GM21528 (cell line): ENCODE measurements around the gene UFSP2.
"Not testable (repeated sequence)": the region's sequence is repeated elsewhere in the genome, so short reads cannot be mapped to it uniquely, and the experiment has no call there.

Source experiments
- ATAC-seq: cut with Tn5 transposase; IDR thresholded peaks from one replicate; pipeline ENCODE4 v1.9.1; 2021; ENCODE audit warnings: mild to moderate bottlenecking, moderate library complexity; ENCODE audit not compliant: unreplicated experiment, low FRiP score

UFSP2 gene

GRCh38 chr4:185384930-185385331 is 40.8 kb downstream of the UFSP2 start:
- no peak for ATAC-seq

GRCh38 chr4:185384061-185384460 is 41.7 kb downstream of the UFSP2 start:
- ATAC-seq = no peak

- ATAC-seq = no peak
These were observed 42.3 kb downstream of the UFSP2 start for GRCh38 chr4:185383451-185383850.

- no peak for ATAC-seq
These were observed 43.0 kb downstream of the UFSP2 start for GRCh38 chr4:185382754-185383153.

GRCh38 chr4:185381288-185382196 is 44.2 kb downstream of the UFSP2 start:
- ATAC-seq = no peak

- ATAC-seq = no peak
These were observed 45.4 kb downstream of the UFSP2 start for GRCh38 chr4:185380320-185380719.

- ATAC-seq = no peak
These were observed 46.2 kb downstream of the UFSP2 start for GRCh38 chr4:185379326-185380295.

GRCh38 chr4:185378264-185378663 is 47.5 kb downstream of the UFSP2 start:
- ATAC-seq = no peak

GRCh38 chr4:185374573-185374972 is 51.2 kb downstream of the UFSP2 start:
- ATAC-seq = no peak

GRCh38 chr4:185374027-185374426 is 51.7 kb downstream of the UFSP2 start:
- ATAC-seq = no peak

- ATAC-seq = no peak
These were observed 54.1 kb downstream of the UFSP2 start for GRCh38 chr4:185371702-185372101.

- ATAC-seq = no peak
These were observed 55.4 kb downstream of the UFSP2 start for GRCh38 chr4:185370268-185370949.

GRCh38 chr4:185369731-185370130 is 56.0 kb downstream of the UFSP2 start:
- ATAC-seq = no peak

- no peak for ATAC-seq
These were observed 60.9 kb downstream of the UFSP2 start for GRCh38 chr4:185364886-185365285.

GRCh38 chr4:185363251-185363650 is 62.5 kb downstream of the UFSP2 start:
- ATAC-seq = no peak

GRCh38 chr4:185362570-185362969 is 63.2 kb downstream of the UFSP2 start:
- ATAC-seq = not testable (repeated sequence)

- no peak for ATAC-seq
These were observed 63.9 kb downstream of the UFSP2 start for GRCh38 chr4:185361872-185362271.

- no peak for ATAC-seq
These were observed 65.9 kb downstream of the UFSP2 start for GRCh38 chr4:185359767-185360446.

GRCh38 chr4:185358959-185359358 is 66.8 kb downstream of the UFSP2 start:
- ATAC-seq = no peak

GRCh38 chr4:185358514-185358913 is 67.2 kb downstream of the UFSP2 start:
- ATAC-seq = no peak
